Measurements from ENCODE around the gene LSM14A.
"Not testable (repeated sequence)": the region's sequence is repeated elsewhere in the genome, so short reads cannot be mapped to it uniquely, and the experiment has no call there.

LSM14A gene

GRCh38 chr19:34171877-34172660 lies at the start of gene LSM14A:
TSS of gene LSM14A (plus strand) at chr19:34172504. CDS start at chr19:34172643, 139 bp downstream.
- peak; percentile 95 for DNase-seq

- DNase-seq, result no peak
Observed at GRCh38 chr19:34124828-34125227, 47.5 kb upstream of the LSM14A start.

- DNase-seq, result no peak
Observed at GRCh38 chr19:34126966-34127365, 45.3 kb upstream of the LSM14A start.

GRCh38 chr19:34127684-34128189 lies 44.6 kb upstream of the LSM14A start:
- no peak for DNase-seq

GRCh38 chr19:34128558-34129250 lies 43.6 kb upstream of the LSM14A start:
- DNase-seq, result no peak

GRCh38 chr19:34131100-34131499 lies 41.2 kb upstream of the LSM14A start:
- DNase-seq, result no peak

- DNase-seq, result not testable (repeated sequence)
Observed at GRCh38 chr19:34132145-34132544, 40.2 kb upstream of the LSM14A start.

- DNase-seq, result not testable (repeated sequence)
Observed at GRCh38 chr19:34132706-34133105, 39.6 kb upstream of the LSM14A start.

- DNase-seq, result peak; percentile 94
Observed at GRCh38 chr19:34134190-34135053, 37.9 kb upstream of the LSM14A start.

GRCh38 chr19:34135054-34135800 lies 37.1 kb upstream of the LSM14A start:
- no peak for DNase-seq

- DNase-seq, result no peak
Observed at GRCh38 chr19:34135821-34136611, 36.3 kb upstream of the LSM14A start.

- DNase-seq, result no peak
Observed at GRCh38 chr19:34141025-34141424, 31.3 kb upstream of the LSM14A start.

- DNase-seq, result no peak
Observed at GRCh38 chr19:34142440-34142839, 29.9 kb upstream of the LSM14A start.

- DNase-seq, result peak; percentile 68
Observed at GRCh38 chr19:34145741-34146202, 26.5 kb upstream of the LSM14A start.

GRCh38 chr19:34148658-34149185 lies 23.6 kb upstream of the LSM14A start:
- no peak for DNase-seq

- no peak for DNase-seq
Observed at GRCh38 chr19:34149873-34150272, 22.4 kb upstream of the LSM14A start.

GRCh38 chr19:34150558-34150957 lies 21.7 kb upstream of the LSM14A start:
- no peak for DNase-seq

- no peak for DNase-seq
Observed at GRCh38 chr19:34151439-34151838, 20.9 kb upstream of the LSM14A start.

GRCh38 chr19:34154401-34154800 lies 17.9 kb upstream of the LSM14A start:
- no peak for DNase-seq

- no peak for DNase-seq
Observed at GRCh38 chr19:34155686-34156085, 16.6 kb upstream of the LSM14A start.

- not testable (repeated sequence) for DNase-seq
Observed at GRCh38 chr19:34158966-34159365, 13.3 kb upstream of the LSM14A start.

Data from CD4-positive, alpha-beta T cell treated with Interleukin-12 subunit alpha and Interleukin-12 subunit beta, for 1 hour (primary cell).